Stimulated activated naive B cell treated with anti-CD40 and anti-IgM and Interleukin-4, amounts not matched to agents 10 μg/mL and 1 μg/mL and 100 μg/mL, for 72 hours (primary cell): ENCODE measurements around the gene SENP3.

ENCODE experiments used
- ATAC-seq, 2 donors: fragments of 150-1000 bp; cut with Tn5 transposase; replicated peaks; 2 replicates each; pipeline ENCODE4 v1.10.0; 2021; ENCODE audit warnings: moderate library complexity in 1 of 2
- DNase-seq: peaks from one replicate; pipeline ENCODE4 v3.0.0; 2021
- H3K27ac Mint-ChIP-seq: one replicate; pipeline ENCODE4 v1.8.0; 2022; ENCODE audit warnings: mild to moderate bottlenecking, mixed read lengths
- H3K27me3 Mint-ChIP-seq, 2 donors: one replicate each; pipeline ENCODE4 v1.8.0; 2022; ENCODE audit warnings: mixed read lengths in 2 of 2
- H3K36me3 Mint-ChIP-seq, 2 donors: one replicate each; pipeline ENCODE4 v1.8.0; 2022; ENCODE audit warnings: mixed read lengths in 2 of 2, mild to moderate bottlenecking in 1 of 2
- H3K4me1 Mint-ChIP-seq, 2 donors: one replicate each; pipeline ENCODE4 v1.8.0; 2022; ENCODE audit warnings: mixed read lengths in 2 of 2, mild to moderate bottlenecking in 1 of 2
- H3K4me3 Mint-ChIP-seq, 2 donors: one replicate each; pipeline ENCODE4 v1.8.0; 2022; ENCODE audit warnings: mild to moderate bottlenecking in 2 of 2, mixed read lengths in 2 of 2, moderate library complexity in 1 of 2
- H3K9me3 Mint-ChIP-seq, 2 donors: one replicate each; pipeline ENCODE4 v1.8.0; 2022; ENCODE audit warnings: mixed read lengths in 2 of 2, mild to moderate bottlenecking in 1 of 2

The SENP3 gene

GRCh38 chr17:7561589-7562207 is at the start of gene SENP3:
Gene SENP3, plus strand, starts transcription at chr17:7561919. Its CDS starts 1,158 bp downstream, at chr17:7563077.
- Mint-ChIP-seq H3K4me3 (peak within 1 kb of the TSS; percentile 93 to 98), H3K27ac (peak within 1 kb of the TSS; percentile 99), H3K9me3 (no peaks in the 10 kb centered on the region), H3K4me1 (peaks cover 47 to 60% of the 10 kb centered on the region in 2 donors), H3K36me3 (peaks cover 26 to 40% of the 10 kb centered on the region in 2 donors), H3K27me3 (no peaks in the 10 kb centered on the region)
- ATAC-seq (peak; percentile 77 to 78), DNase-seq (peak; percentile 88)

GRCh38 chr17:7512105-7512504 is 49.6 kb upstream of the SENP3 start:
- DNase-seq: no peak
- Mint-ChIP-seq H3K27ac (no peak overlapping the region), H3K9me3 (no peaks in the 10 kb centered on the region), H3K27me3 (no peaks in the 10 kb centered on the region), H3K4me3 (no peak overlapping the region), H3K4me1 (peaks cover 8 to 16% of the 10 kb centered on the region in 2 donors), H3K36me3 (peaks cover 50 to 57% of the 10 kb centered on the region in 2 donors)
- ATAC-seq: no peak

GRCh38 chr17:7512824-7513540 is 48.7 kb upstream of the SENP3 start:
- peaks cover 48 to 57% of the 10 kb centered on the region in 2 donors for H3K36me3 Mint-ChIP-seq
- H3K27ac Mint-ChIP-seq: peak overlapping the region; percentile 20
- H3K27me3 Mint-ChIP-seq: no peaks in the 10 kb centered on the region
- H3K4me1 Mint-ChIP-seq: peaks cover 8 to 16% of the 10 kb centered on the region in 2 donors
- ATAC-seq (no peak), DNase-seq (no peak)
- H3K4me3 Mint-ChIP-seq: no peak overlapping the region
- H3K9me3 Mint-ChIP-seq: no peaks in the 10 kb centered on the region

- peak overlapping the region; percentile 31 for H3K27ac Mint-ChIP-seq
- H3K4me1 Mint-ChIP-seq: peaks cover 8 to 16% of the 10 kb centered on the region in 2 donors
- H3K4me3 Mint-ChIP-seq: no peak overlapping the region
- H3K36me3 Mint-ChIP-seq: peaks cover 39 to 50% of the 10 kb centered on the region in 2 donors
- no peaks in the 10 kb centered on the region for H3K9me3 Mint-ChIP-seq
- no peak for DNase-seq
- no peaks in the 10 kb centered on the region for H3K27me3 Mint-ChIP-seq
- ATAC-seq: no peak
These were observed 47.8 kb upstream of the SENP3 start for GRCh38 chr17:7513850-7514419.

GRCh38 chr17:7515911-7516610 is 45.7 kb upstream of the SENP3 start:
- Mint-ChIP-seq H3K9me3 (no peaks in the 10 kb centered on the region), H3K4me3 (no peak overlapping the region), H3K27me3 (no peaks in the 10 kb centered on the region), H3K36me3 (peaks cover 28 to 36% of the 10 kb centered on the region in 2 donors), H3K4me1 (peaks cover 8 to 16% of the 10 kb centered on the region in 2 donors), H3K27ac (no peak overlapping the region)
- ATAC-seq: no peak
- DNase-seq: no peak

- H3K36me3 Mint-ChIP-seq: peaks cover 4 to 6% of the 10 kb centered on the region in 2 donors
- H3K9me3 Mint-ChIP-seq: peaks cover 0 to 3% of the 10 kb centered on the region in 2 donors
- no peak overlapping the region for H3K4me3 Mint-ChIP-seq
- ATAC-seq (peak; percentile 51 to 59), DNase-seq (no peak)
- H3K27ac Mint-ChIP-seq: no peak overlapping the region
- no peaks in the 10 kb centered on the region for H3K27me3 Mint-ChIP-seq
- H3K4me1 Mint-ChIP-seq: peaks cover 4 to 7% of the 10 kb centered on the region in 2 donors
These were observed 38.7 kb upstream of the SENP3 start for GRCh38 chr17:7523033-7523432.

- peaks cover 8 to 9% of the 10 kb centered on the region in 2 donors for H3K9me3 Mint-ChIP-seq
- H3K27me3 Mint-ChIP-seq: no peaks in the 10 kb centered on the region
- H3K27ac Mint-ChIP-seq: no peak overlapping the region
- no peak for ATAC-seq
- H3K4me3 Mint-ChIP-seq: no peak overlapping the region
- peaks cover 10 to 11% of the 10 kb centered on the region in 2 donors for H3K36me3 Mint-ChIP-seq
- DNase-seq: no peak
- H3K4me1 Mint-ChIP-seq: no peaks in the 10 kb centered on the region
These were observed 32.9 kb upstream of the SENP3 start for GRCh38 chr17:7528842-7529241.

GRCh38 chr17:7530023-7530900 is 31.5 kb upstream of the SENP3 start:
- DNase-seq (no peak), ATAC-seq (no peak)
- Mint-ChIP-seq H3K4me1 (no peaks in the 10 kb centered on the region), H3K27ac (no peak overlapping the region), H3K4me3 (no peak overlapping the region), H3K9me3 (peaks cover 8 to 9% of the 10 kb centered on the region in 2 donors), H3K27me3 (peaks cover 0 to 3% of the 10 kb centered on the region in 2 donors), H3K36me3 (peaks cover 10 to 11% of the 10 kb centered on the region in 2 donors)

- no peak overlapping the region for H3K27ac Mint-ChIP-seq
- peaks cover 0 to 9% of the 10 kb centered on the region in 2 donors for H3K9me3 Mint-ChIP-seq
- ATAC-seq: no peak
- H3K27me3 Mint-ChIP-seq: peaks cover 7 to 13% of the 10 kb centered on the region in 2 donors
- H3K4me3 Mint-ChIP-seq: no peak overlapping the region
- peaks cover 0 to 8% of the 10 kb centered on the region in 2 donors for H3K4me1 Mint-ChIP-seq
- no peaks in the 10 kb centered on the region for H3K36me3 Mint-ChIP-seq
- no peak for DNase-seq
These were observed 23.7 kb upstream of the SENP3 start for GRCh38 chr17:7538050-7538449.

- H3K4me3 Mint-ChIP-seq: no peak overlapping the region
- peaks cover 0 to 13% of the 10 kb centered on the region in 2 donors for H3K4me1 Mint-ChIP-seq
- no peak for DNase-seq
- ATAC-seq: no peak
- H3K27me3 Mint-ChIP-seq: peaks cover 7 to 18% of the 10 kb centered on the region in 2 donors
- H3K27ac Mint-ChIP-seq: no peak overlapping the region
- H3K9me3 Mint-ChIP-seq: peaks cover 0 to 9% of the 10 kb centered on the region in 2 donors
- no peaks in the 10 kb centered on the region for H3K36me3 Mint-ChIP-seq
These were observed 22.7 kb upstream of the SENP3 start for GRCh38 chr17:7538891-7539545.

- no peak for ATAC-seq
These were observed 20.6 kb upstream of the SENP3 start for GRCh38 chr17:7541074-7541621.

GRCh38 chr17:7544911-7545310 is 16.8 kb upstream of the SENP3 start:
- Mint-ChIP-seq H3K9me3 (no peaks in the 10 kb centered on the region), H3K36me3 (no peaks in the 10 kb centered on the region), H3K4me3 (no peak overlapping the region), H3K4me1 (peaks cover 12 to 36% of the 10 kb centered on the region in 2 donors), H3K27me3 (peaks cover 0 to 13% of the 10 kb centered on the region in 2 donors), H3K27ac (no peak overlapping the region)
- DNase-seq (no peak), ATAC-seq (no peak)

More at GRCh38 chr17:7541074-7541621, 20.6 kb upstream of the SENP3 start:
- Mint-ChIP-seq H3K4me1 (peaks cover 0 to 13% of the 10 kb centered on the region in 2 donors), H3K36me3 (no peaks in the 10 kb centered on the region), H3K27me3 (peaks cover 4 to 18% of the 10 kb centered on the region in 2 donors), H3K27ac (peak overlapping the region; percentile 20), H3K4me3 (no peak overlapping the region), H3K9me3 (peaks cover 0 to 9% of the 10 kb centered on the region in 2 donors)
- no peak for DNase-seq
